HG03460 (cell line): ENCODE data around the gene CD58.

Source experiments
- ATAC-seq: cut with Tn5 transposase; IDR thresholded peaks from one replicate; pipeline ENCODE4 v1.9.1; 2021; ENCODE audit not compliant: unreplicated experiment

CD58 gene

DNA sequence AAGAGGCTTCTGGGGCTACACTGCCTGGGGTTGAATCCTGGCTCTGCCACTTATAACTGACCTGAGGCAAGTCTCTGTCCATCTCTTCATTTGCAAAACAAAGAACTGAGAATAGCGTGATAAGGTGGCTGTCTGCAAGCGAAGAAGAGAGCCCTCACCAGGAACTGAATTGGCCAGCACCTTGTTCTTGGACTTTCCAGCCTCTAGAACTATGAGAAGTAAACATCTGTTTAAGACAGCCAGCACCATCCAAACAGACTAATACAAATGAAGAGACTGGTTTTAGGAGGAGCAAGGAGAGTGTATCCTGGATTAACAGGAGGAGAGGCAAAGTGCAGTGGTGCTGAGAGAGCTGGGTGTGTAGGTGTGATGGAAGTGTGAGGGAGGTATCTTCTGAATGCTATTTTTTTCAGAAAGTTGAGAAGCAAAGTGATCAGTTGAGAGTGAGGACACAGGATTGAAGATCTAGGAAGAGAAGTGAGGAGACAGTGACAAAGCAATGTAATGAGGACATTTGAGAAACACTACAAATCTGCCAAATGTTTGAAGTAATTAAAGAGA is 59.3 kb downstream of the CD58 start:
- no peak for ATAC-seq

DNA sequence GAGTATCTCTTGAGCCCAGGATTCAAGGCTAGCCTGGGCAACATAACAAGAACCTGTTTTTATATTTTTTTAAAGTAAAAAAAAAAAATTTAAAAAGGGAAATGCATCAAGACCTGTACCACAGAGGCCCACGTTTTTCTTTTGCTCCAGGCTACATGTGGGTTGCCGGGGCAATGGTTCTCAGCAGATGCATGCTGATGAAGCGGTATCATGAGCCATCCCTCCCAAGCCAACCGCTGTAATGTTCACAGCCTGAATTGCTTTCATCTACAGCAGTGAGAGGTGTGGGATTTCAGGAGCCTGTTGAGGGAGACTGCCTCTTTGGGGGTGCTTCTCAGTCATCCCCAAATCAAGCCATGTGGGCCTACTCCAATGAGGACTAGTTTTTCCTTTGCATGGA is 60.5 kb downstream of the CD58 start:
- no peak for ATAC-seq

DNA sequence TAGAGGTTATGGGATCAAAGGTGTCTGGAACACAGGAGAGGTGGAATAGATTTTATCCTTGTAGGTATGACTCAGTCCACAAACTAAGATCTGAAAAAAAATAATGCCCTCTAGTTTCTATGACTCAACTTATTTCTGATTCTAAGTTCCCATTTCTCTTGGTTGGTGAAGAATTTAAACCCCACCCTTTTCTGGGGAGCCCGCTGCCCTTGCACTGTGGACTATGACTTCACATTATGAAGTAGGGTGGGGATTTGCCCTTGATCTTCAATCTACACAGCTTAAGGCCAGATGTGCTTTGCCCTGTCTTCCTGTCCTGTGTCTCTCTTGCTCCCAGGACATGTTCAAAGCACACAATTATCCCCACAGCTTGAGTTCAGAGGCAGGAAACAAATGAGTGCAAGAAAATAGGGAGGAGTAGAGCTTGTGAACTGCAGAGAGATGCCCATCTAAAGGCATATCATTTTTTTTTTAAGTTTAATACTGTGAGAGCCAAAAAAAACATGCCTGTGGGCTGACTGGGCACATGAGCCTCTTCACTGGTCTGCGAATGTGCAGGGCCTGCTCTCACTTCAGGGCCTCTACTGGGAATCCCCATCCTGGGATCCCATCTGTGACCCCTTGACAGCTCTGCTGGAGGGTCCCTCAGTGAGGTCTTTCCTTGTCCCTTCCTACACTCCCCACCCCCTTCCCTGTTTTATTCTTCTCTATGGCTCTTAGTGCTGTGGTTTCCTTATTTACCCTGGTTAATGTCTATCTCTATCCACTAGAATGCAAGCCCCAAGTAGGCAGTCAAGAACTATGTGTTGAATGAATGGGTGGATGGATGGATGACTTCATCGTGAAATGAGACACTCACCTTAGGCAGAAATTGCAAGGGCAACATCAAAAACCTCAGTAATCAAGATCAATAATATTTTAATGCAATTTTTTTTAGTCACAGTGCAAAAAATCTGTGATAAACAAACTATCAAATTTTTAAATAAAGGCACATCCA is 61.5 kb downstream of the CD58 start:
- ATAC-seq = peak; percentile 39

DNA sequence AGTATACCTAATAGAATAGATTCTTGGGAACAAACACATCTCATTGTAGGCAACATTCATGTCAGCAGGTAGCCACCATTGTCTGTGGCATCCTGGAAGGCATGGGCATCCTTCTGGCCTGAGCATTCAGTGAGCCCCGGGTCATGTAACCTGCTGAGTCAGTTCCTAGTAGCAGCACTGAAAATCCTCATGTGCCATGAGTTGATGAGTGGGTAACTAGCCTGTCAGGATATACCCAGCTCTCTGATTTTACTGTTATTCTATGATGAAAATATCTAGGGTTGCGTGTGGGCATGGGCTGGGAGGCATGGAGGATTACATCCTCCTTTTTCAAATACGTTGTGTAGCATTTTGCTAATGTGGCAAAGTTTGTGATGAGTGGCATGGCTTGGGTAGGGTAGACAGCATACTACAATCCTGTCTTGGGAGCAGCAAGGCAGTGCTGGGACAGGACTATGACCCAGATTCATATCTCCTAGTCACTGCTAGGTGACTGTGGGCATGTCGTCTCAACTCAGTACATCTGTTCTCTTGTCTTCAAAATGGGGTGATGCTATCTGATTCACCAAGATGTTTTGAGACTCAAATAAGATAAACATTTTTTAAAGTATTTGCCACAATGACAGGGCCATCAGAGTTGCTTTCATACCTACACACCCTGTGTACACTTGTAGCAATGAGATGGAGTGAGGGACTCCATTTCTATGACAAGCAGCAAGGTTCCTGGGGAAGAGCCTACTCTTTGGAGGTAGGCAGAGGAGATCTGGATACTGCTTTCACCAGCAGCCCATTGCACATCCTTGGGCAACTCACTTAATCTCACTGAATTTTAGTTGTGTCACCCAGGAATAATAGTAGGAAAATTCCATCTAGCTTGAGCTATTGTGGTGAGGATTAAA is 62.5 kb downstream of the CD58 start:
- no peak for ATAC-seq

DNA sequence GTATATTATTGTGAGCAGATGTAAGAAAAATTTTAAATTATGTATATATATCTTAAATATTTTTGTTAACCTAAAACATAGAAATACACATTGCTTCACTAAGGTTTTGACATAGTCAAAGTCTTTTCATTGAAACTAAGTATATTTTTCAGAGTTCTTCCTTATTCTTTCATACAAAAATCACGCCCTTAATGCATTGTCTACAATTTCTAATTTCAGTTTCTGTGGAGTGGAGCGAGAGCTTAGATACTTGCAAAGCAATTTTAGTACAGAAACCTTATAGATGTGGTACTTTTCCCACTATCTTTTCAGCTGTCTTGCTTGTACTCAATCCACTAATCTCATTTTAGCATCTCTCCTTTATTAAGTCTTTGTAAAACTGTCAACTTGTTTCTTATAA is 63.2 kb downstream of the CD58 start:
- no peak for ATAC-seq

DNA sequence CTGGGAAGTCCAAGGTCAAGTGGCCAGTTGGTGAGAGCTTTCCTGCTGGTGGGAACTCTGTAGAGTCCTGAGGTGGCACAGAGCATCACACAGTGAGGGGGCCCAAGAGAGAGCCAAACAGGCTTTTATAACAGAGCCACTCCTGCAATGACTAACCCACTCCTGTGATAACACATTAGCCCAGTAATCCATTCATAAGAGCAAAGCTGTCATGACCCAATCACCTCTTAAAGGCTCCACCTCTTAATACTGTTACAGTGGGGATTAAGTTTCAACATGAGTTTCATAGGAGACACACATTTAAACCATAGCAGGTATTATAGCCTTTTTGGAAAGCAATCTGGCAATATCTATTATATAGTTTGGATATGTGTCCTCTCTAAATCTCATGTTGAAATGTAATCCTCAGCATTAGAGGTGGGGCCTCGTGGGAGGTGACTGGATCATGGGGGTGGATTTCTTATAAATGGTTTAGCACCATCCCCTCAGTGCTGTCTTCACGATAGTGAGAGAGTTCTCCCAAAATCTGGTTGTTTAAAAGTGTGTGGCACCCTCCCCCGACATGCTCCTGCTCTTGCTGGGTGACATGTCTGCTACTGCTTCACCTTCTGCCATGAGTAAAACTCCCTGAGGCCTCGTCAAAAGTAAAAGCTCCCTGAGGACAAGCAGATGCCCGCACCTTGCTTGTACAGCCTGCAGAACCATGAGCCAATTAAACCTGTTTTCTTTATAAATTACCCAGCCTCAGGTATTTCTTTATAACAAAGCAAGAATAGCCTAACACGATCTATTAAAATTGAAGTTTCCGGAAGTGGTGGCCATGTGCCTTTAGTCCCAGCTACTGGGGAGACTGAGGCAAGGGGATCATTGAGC is 64.5 kb downstream of the CD58 start:
- no peak for ATAC-seq

DNA sequence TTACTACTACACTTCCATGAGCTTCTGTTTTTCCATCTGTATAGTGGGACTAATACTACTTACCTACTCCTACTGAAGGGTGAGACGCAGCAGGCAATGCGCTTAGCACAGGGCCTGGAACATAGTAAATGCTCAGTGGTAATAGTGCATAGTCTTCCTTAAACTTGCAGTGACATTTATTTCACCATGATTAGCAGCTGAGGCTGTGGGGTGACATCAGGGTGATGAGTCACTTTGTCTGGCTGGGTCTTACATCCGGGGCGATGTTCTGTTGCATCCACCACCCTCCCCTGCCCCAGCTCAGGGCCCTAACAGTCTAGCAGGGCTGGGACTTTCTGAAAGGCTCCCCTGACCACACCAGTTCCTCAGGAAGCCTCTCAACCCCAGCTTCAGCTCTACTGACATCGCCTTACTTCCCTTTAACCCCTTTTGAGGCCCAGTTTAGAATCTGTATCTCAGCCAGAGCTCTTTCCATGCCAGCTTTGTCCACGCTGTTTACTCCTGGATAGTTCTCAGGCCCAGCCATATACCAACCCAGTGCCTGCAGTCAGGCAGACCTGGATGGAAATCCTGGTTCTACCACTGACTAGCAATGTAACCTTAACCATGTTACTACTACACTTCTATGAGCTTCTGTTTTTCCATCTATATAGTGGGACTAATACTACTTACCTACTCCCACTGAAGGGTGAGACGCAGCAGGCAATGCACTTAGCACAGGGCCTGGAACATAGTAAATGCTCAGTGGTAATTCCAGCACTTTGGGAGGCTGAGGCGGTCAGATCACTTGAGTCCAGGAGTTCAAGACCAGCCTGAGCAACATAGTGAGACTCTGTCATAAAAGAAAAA is 66.3 kb downstream of the CD58 start:
- peak; percentile 87 for ATAC-seq

DNA sequence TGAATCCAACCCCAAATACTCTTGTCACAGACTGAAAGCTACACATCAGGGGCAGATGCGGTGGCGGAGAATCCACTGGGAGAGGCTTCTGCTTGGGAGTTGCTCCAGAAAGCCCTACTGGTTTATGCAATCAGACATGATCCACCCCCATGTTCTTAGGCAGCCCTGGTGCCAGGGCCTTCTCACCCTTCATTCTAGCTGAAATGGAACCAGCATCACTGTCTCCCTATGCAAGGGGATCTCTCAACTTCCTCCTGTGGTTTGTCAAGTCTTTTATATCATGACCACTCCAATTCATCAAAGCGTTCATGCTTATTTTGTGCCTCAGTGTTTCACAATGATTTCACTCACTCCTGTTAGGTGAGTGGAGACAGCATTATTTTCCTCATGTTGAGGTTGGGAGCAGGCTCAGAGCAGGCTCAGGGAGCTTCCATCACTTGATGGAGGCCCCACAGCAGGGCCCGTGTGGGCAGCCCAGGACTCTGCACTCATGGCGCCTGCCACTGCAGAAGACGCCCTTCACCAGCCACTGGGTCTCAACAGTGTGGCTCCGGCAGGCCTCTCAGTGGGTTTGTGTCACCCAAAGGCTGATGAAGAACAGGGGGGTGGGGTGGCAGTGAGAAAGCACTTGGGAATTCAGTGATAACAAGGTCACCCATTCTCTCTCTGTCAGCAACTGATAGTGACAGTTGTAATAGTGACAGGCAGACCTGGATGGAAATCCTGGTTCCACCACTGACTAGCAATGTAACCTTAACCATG is 67.1 kb downstream of the CD58 start:
- ATAC-seq = no peak

DNA sequence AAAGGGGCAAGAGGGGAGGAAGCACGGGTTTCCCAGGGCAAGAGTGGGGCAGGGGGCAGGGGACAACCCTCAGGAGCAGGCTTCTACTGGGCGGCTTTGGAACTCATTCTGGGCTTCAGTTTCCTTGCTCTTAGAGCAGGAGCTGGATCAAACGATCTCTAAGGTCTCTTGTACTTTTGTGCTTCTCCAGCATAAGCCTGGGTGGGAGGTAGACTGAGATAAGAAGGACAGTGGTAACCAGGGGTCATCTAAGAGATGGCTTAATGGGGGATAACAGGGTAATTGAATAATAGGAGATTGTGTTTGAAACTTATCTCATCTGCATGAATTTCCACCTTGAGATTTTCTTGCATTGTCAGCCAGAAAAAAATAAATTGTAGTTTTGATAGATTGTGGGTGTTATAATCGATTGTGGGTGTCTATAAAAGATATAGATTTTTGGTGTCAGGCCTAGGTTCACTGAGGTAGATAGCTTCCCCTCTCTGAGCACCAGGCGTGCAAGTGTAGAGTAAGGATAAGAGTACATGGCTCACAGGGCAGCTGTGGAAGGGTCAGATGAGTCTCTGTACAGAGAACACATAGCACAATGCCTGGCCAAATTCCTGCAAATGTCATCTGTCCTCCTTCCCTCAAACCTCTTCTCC is 68.0 kb downstream of the CD58 start:
- ATAC-seq = no peak

DNA sequence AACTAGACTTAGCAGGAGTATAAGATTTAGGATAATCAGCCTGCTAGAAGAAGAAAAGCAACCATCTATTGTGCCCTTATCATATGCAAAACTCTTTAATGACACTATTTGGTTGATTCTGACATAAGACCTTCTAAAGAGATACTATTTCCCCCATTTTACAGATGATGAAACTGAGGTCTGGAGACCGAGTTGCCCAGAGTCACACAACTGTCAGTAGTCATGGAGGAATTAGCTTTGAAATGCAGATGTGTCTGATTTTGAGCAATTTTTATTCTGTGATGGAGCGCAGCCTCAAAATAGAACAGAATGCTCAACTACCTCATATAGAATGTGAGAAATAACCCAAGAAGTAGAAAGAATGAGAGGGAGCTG is 69.0 kb downstream of the CD58 start:
- no peak for ATAC-seq

DNA sequence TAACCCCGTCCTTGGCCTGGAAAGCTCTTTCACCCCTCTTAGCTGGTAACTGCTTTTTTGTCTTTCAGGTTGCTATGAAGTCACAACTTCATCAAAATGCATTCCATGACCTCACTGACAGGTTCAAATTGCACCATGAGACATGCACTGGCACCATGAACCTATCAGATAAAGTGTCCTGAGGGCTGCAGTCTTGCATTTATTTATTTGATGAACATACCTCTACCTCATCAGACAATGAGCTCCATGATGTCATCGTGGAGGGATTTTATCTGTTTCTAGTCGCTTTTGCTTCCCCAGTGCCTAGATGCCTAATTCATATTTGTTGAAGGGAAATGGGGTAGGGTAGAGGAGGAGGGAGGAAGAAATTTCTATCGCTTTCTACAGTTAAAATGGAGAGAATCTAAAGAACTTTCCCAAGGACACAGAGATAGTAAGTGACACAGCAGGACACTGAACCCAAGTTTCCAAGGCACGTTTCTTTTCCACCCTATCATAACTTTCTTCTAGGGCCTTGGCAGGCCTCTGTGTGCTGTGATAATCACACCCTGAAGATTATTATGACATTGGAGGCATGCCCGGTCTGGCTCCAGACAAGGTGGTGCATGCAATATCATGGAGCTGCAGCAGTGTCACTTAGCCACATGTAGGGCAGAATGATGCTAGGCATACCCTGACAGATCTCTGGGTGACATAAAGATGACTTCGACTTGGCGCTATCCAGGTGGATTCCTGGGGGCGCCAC is 69.5 kb downstream of the CD58 start:
- no peak for ATAC-seq

DNA sequence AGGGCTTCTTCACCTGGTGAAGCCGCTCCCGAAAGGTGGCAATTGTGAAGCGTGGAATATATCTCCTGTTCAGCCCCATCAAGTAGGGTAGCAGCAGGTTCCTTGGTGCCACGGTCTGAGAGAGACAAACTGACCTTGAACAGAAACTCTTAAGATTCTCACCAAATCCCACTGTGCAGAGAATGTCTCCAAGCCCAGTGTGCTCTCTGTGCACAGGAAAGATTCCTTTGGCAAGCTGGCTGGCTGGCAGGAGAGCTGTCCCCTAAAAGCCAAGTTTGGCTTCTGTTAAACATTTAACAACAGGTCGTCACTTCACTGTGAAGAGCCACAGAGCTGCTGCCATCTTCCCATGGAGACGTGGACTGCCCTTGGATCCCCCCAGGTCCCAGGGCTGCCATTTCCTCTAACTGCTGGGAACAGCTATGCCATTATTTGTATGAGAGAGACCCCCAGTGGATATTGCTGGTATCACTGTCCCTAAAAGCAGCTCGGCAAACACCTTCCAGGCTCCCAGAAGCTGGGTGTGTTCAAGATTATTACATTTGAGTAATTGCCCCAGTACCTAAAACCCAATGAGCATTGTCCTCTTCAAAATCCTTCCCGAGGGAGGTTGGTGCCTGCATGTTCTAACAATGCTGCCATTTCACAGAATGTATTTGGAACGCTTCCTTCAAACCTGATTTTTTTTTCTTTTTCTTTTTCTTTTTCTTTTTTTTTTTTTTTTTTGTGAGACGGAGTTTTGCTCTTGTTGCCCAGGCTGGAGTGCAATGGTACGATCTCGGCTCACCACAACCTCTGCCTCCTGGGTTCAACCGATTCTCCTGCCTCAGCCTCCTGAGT is 71.8 kb downstream of the CD58 start:
- ATAC-seq = peak; percentile 67

DNA sequence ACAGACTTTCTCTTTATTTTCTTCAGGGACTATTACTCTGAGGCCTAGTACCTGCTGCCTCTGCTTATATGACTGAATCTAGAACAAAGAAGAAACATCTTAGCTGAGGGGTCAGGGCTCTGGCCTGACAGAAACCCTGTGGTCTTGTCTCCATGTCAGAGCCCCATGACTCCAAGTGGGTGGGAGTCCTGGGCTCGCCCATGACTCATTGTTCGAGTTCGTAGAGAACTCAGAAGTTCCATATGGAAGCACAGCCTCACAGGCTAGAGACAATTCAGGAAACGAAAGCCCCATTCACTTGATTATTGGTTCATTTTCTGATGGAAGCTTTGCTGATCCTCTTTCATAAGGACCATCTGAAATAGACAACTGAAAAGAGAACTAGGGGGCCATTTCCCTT is 73.2 kb downstream of the CD58 start:
- no peak for ATAC-seq

DNA sequence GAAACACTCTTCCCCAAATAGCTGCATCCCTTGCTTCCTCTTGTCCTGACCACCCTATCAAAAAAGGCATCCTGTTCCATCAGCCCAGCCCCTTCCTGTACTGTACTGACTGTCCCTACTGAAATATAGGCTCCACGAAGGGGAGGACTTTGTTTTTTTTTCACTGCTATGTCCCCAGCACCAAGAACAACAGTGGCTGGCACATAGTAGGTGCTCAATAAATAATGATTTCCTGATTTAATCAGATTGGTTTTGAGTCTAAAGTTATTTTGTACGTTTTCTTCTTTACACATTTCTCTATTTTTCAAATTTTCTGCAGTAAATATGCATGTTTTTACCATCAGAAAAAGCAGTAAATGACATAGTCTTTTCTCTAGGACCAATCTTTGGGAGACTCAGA is 73.9 kb downstream of the CD58 start:
- ATAC-seq = no peak

DNA sequence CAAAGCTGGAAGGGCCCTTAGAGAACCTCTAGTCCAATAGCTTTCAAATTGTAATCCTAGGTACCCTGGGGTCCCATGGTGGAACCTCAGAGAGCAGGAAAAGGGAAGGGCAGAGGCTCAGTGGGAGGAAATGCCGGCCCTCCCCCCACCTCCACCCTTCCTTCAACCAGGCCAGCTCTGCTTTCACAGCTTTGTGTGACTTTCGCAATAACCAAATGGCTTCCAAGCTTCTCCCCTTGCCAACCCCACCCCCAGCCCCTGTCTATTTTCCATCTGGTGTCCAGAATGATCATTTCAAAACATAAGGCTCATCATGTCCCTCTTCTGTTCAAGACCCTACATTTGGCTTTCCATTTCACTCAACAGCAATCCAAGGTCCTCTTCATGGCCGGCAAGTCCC is 74.4 kb downstream of the CD58 start:
- no peak for ATAC-seq

DNA sequence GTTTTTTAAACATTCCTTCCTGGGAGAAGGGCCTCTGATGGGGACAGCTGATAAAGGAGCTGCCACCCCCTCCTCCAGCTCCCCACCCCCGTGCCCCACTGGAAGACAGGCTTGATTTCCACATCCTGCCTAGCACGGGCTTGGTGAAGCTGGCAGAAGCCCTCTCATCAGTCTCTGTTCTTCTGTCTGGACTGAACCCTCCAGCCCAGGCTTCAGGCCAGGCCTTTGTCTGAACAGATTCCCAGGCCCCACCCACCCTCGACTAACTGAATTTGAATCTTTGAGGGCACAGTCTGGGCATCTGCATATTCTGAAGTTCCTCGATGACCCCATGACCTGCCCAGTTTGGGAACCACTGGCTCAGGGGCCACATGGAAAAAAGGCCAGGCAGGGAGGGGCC is 75.3 kb downstream of the CD58 start:
- no peak for ATAC-seq

DNA sequence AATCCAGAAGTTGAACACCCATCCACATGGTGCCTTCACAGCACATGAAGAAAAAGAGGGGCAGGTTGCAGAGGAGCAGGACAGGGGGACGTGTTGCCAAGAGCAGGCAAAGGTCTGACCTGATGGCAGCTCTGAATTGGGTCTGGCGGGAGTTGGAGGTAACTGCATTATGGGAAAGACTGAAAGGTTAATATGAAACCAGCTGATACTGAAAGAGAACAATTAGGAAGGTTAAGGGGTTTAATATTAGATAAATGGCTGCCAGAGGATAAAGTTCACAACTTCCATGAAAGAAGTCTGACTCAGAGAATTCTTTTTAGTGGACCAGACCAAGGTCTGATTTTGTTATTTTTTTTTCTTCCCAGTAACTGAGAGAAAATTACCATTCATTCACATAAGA is 76.1 kb downstream of the CD58 start:
- no peak for ATAC-seq
